Measurements from ENCODE around the gene IKZF3.

IKZF3 gene

GRCh38 chr17:39744075-39744835, 119.9 kb downstream of the IKZF3 start:
- Mint-ChIP-seq H3K4me3 (no peak overlapping the region), H3K4me1 (ENCODE audit: low read depth) (peaks cover 19% of the 10 kb centered on the region), H3K27ac (no peak overlapping the region), H3K27me3 (peaks cover 15% of the 10 kb centered on the region), H3K36me3 (ENCODE audit: low read depth) (no peaks in the 10 kb centered on the region), H3K9me3 (no peaks in the 10 kb centered on the region)
- no peak for DNase-seq

GRCh38 chr17:39742856-39743436, 121.2 kb downstream of the IKZF3 start:
- no peak overlapping the region for H3K27ac Mint-ChIP-seq
- no peak overlapping the region for H3K4me3 Mint-ChIP-seq
- H3K4me1 Mint-ChIP-seq (ENCODE audit: low read depth), result peaks cover 24% of the 10 kb centered on the region
- H3K9me3 Mint-ChIP-seq, result no peaks in the 10 kb centered on the region
- no peak for DNase-seq
- H3K36me3 Mint-ChIP-seq (ENCODE audit: low read depth), result no peaks in the 10 kb centered on the region
- H3K27me3 Mint-ChIP-seq, result peaks cover 19% of the 10 kb centered on the region

GRCh38 chr17:39742126-39742855, 121.8 kb downstream of the IKZF3 start:
- Mint-ChIP-seq H3K9me3 (no peaks in the 10 kb centered on the region), H3K36me3 (ENCODE audit: low read depth) (no peaks in the 10 kb centered on the region), H3K4me1 (ENCODE audit: low read depth) (peaks cover 27% of the 10 kb centered on the region), H3K4me3 (no peak overlapping the region), H3K27me3 (peaks cover 19% of the 10 kb centered on the region), H3K27ac (no peak overlapping the region)
- DNase-seq, result no peak

- Mint-ChIP-seq H3K4me1 (ENCODE audit: low read depth) (peaks cover 27% of the 10 kb centered on the region), H3K4me3 (no peak overlapping the region), H3K27me3 (peaks cover 19% of the 10 kb centered on the region), H3K27ac (no peak overlapping the region), H3K9me3 (no peaks in the 10 kb centered on the region), H3K36me3 (ENCODE audit: low read depth) (no peaks in the 10 kb centered on the region)
- DNase-seq, result no peak
These were observed 123.6 kb downstream of the IKZF3 start for GRCh38 chr17:39740357-39741111.

GRCh38 chr17:39739885-39740356, 124.2 kb downstream of the IKZF3 start:
- DNase-seq, result no peak
- Mint-ChIP-seq H3K27me3 (peaks cover 19% of the 10 kb centered on the region), H3K9me3 (no peaks in the 10 kb centered on the region), H3K36me3 (ENCODE audit: low read depth) (no peaks in the 10 kb centered on the region), H3K4me3 (no peak overlapping the region), H3K27ac (no peak overlapping the region), H3K4me1 (ENCODE audit: low read depth) (peaks cover 27% of the 10 kb centered on the region)

- Mint-ChIP-seq H3K4me1 (ENCODE audit: low read depth) (peaks cover 27% of the 10 kb centered on the region), H3K27me3 (peaks cover 19% of the 10 kb centered on the region), H3K36me3 (ENCODE audit: low read depth) (no peaks in the 10 kb centered on the region), H3K27ac (no peak overlapping the region), H3K9me3 (no peaks in the 10 kb centered on the region), H3K4me3 (no peak overlapping the region)
- no peak for DNase-seq
These were observed 124.9 kb downstream of the IKZF3 start for GRCh38 chr17:39738983-39739884.

- H3K9me3 Mint-ChIP-seq, result no peaks in the 10 kb centered on the region
- H3K36me3 Mint-ChIP-seq (ENCODE audit: low read depth), result no peaks in the 10 kb centered on the region
- peak overlapping the region; percentile 23 for H3K27ac Mint-ChIP-seq
- DNase-seq, result peak; percentile 64
- peaks cover 19% of the 10 kb centered on the region for H3K27me3 Mint-ChIP-seq
- H3K4me1 Mint-ChIP-seq (ENCODE audit: low read depth), result peaks cover 27% of the 10 kb centered on the region
- H3K4me3 Mint-ChIP-seq, result peak overlapping the region; percentile 73
These were observed 125.6 kb downstream of the IKZF3 start for GRCh38 chr17:39738568-39738901.

- peak; percentile 49 for DNase-seq
- H3K27me3 Mint-ChIP-seq, result peaks cover 19% of the 10 kb centered on the region
- peak within 1 kb of the TSS; percentile 73 for H3K4me3 Mint-ChIP-seq
- H3K9me3 Mint-ChIP-seq, result no peaks in the 10 kb centered on the region
- peak within 1 kb of the TSS; percentile 23 for H3K27ac Mint-ChIP-seq
- peaks cover 27% of the 10 kb centered on the region for H3K4me1 Mint-ChIP-seq (ENCODE audit: low read depth)
- H3K36me3 Mint-ChIP-seq (ENCODE audit: low read depth), result no peaks in the 10 kb centered on the region
These were observed 126.1 kb downstream of the IKZF3 start, which contains the start of gene GRB7 for GRCh38 chr17:39737760-39738567. Gene GRB7, plus strand, starts transcription at chr17:39737938. Its CDS starts 4,364 bp downstream, at chr17:39742302.

- Mint-ChIP-seq H3K4me1 (ENCODE audit: low read depth) (peaks cover 30% of the 10 kb centered on the region), H3K9me3 (no peaks in the 10 kb centered on the region), H3K27ac (no peak overlapping the region), H3K36me3 (ENCODE audit: low read depth) (no peaks in the 10 kb centered on the region), H3K4me3 (no peak overlapping the region), H3K27me3 (peaks cover 19% of the 10 kb centered on the region)
- no peak for DNase-seq
These were observed 126.8 kb downstream of the IKZF3 start for GRCh38 chr17:39737206-39737759.

GRCh38 chr17:39736319-39737165, 127.6 kb downstream of the IKZF3 start:
- Mint-ChIP-seq H3K27me3 (peaks cover 17% of the 10 kb centered on the region), H3K4me1 (ENCODE audit: low read depth) (peaks cover 30% of the 10 kb centered on the region), H3K4me3 (no peak overlapping the region), H3K36me3 (ENCODE audit: low read depth) (no peaks in the 10 kb centered on the region), H3K27ac (no peak overlapping the region), H3K9me3 (no peaks in the 10 kb centered on the region)
- no peak for DNase-seq

GRCh38 chr17:39735882-39736281, 128.2 kb downstream of the IKZF3 start:
- Mint-ChIP-seq H3K4me1 (ENCODE audit: low read depth) (peaks cover 31% of the 10 kb centered on the region), H3K27ac (no peak overlapping the region), H3K36me3 (ENCODE audit: low read depth) (no peaks in the 10 kb centered on the region), H3K4me3 (no peak overlapping the region), H3K27me3 (peaks cover 14% of the 10 kb centered on the region), H3K9me3 (no peaks in the 10 kb centered on the region)
- DNase-seq, result no peak

- no peaks in the 10 kb centered on the region for H3K27me3 Mint-ChIP-seq
- H3K27ac Mint-ChIP-seq, result no peak overlapping the region
- peaks cover 23% of the 10 kb centered on the region for H3K4me1 Mint-ChIP-seq (ENCODE audit: low read depth)
- no peak overlapping the region for H3K4me3 Mint-ChIP-seq
- DNase-seq, result no peak
- H3K9me3 Mint-ChIP-seq, result no peaks in the 10 kb centered on the region
- peaks cover 23% of the 10 kb centered on the region for H3K36me3 Mint-ChIP-seq (ENCODE audit: low read depth)
These were observed 131.5 kb downstream of the IKZF3 start for GRCh38 chr17:39732586-39732985.
